A549 (cell line): Measurements from ENCODE around the gene ZNF574.

Source experiments
- POLR2A ChIP-seq: IDR thresholded peaks from 2 replicates; pipeline ENCODE4 v1.6.1; 2012; ENCODE audit warnings: mild to moderate bottlenecking, low read length
- TF ChIP-seq, protein P1 (sequence below): fragments of >200 bp; sonication (Bioruptor Twin); formaldehyde crosslinking; IDR thresholded peaks from 3 replicates; pipeline ENCODE4 v1.5.1; 2016

DNA sequence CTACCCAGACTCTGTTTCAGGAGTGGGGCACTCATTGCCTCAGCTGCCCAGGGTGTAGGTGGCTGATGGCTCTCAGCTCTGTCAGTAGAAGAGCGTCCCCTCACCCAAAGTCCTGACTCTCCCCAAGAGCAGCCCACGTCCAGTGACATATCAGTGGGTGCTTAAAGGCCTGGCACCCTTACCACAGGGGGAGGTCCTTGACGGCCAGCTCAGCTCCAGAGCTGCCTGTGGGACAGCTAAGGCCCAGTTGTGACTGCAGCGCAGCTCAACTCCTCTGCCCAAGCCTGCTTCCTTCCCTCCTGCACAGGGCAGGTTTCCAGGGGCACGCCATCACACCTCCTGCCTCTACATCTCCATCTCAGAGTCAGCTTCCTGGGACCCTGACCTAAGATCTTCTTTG is 38.3 kb upstream of the ZNF574 start:
- no peak for TF ChIP-seq POLR2A
- TF ChIP-seq, protein P1, sequence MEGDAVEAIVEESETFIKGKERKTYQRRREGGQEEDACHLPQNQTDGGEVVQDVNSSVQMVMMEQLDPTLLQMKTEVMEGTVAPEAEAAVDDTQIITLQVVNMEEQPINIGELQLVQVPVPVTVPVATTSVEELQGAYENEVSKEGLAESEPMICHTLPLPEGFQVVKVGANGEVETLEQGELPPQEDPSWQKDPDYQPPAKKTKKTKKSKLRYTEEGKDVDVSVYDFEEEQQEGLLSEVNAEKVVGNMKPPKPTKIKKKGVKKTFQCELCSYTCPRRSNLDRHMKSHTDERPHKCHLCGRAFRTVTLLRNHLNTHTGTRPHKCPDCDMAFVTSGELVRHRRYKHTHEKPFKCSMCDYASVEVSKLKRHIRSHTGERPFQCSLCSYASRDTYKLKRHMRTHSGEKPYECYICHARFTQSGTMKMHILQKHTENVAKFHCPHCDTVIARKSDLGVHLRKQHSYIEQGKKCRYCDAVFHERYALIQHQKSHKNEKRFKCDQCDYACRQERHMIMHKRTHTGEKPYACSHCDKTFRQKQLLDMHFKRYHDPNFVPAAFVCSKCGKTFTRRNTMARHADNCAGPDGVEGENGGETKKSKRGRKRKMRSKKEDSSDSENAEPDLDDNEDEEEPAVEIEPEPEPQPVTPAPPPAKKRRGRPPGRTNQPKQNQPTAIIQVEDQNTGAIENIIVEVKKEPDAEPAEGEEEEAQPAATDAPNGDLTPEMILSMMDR: no peak
